ENCODE data around the gene CASKIN2. TPM values are rescaled to one million over a fixed set of nuclear protein-coding genes. Genes with fewer than 3 reads are reported as not detected.

The CASKIN2 gene
- total and polyA plus RNA-seq, 10 of the 15 experiments (the other 5 are each of a cell fraction or from before 2014, with no cell fraction given) = 0.02 to 2.7 (median 0.44) TPM; not detected in 1

DNA sequence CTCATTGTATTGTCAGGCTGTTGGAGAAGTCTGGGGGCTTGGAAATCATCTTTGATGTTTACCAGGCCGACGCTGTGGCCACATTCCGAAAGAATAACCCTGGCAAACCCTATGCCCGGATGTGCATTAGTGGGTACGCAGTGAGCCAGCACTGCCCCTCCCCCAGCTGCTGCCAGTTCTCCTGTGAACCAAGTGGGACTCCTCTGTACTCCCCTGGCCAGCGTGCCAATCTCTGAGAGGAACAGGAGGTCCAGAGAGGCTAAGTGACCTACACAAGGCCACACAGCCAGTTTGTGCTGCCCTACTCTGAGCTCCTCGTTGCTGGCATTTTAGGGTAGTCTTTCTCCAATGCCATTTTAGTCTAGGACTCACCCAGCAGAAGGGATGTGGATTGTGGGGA, 8.3 kb upstream of the CASKIN2 start:
- Histone ChIP-seq H3K36me3 (ENCODE audit: control insufficient read depth in 2 of 2, insufficient read depth in 2 of 2, low read length in 1 of 2) (peaks cover 0 to 2% of the 10 kb centered on the region in 2 experiments; a peak in 3 of 4 replicates), H3K9me3 (replicated peaks; ENCODE audit: control insufficient read depth, insufficient read depth, low read length) (no peaks in the 10 kb centered on the region), H2AFZ (ENCODE audit: control insufficient read depth, low read depth, low read length) (no peak overlapping the region), H3K4me2 (ENCODE audit: control insufficient read depth, insufficient read depth) (no peak overlapping the region), H3K9ac (ENCODE audit: control insufficient read depth, insufficient read depth, low read length) (no peak overlapping the region), H3K27ac (ENCODE audit: control insufficient read depth, insufficient read depth) (no peak overlapping the region), H3K4me1 (ENCODE audit: control insufficient read depth, insufficient read depth, low read length) (peaks cover 11% of the 10 kb centered on the region), H4K20me1 (ENCODE audit: control insufficient read depth, insufficient read depth) (no peaks in the 10 kb centered on the region), H3K79me2 (ENCODE audit: control insufficient read depth, insufficient read depth, low read length) (no peaks in the 10 kb centered on the region), H3K4me3 (no peak overlapping the region), H3K27me3 (replicated peaks in 1 of 2; ENCODE audit: control insufficient read depth in 2 of 2, insufficient read depth in 2 of 2, low read length in 1 of 2) (peaks cover 0 to 6% of the 10 kb centered on the region in 2 experiments; a peak in 2 of 4 replicates)
- RAD21 ChIA-PET (ENCODE audit: unreplicated experiment) = no interaction called here
- TF ChIP-seq, protein P1, sequence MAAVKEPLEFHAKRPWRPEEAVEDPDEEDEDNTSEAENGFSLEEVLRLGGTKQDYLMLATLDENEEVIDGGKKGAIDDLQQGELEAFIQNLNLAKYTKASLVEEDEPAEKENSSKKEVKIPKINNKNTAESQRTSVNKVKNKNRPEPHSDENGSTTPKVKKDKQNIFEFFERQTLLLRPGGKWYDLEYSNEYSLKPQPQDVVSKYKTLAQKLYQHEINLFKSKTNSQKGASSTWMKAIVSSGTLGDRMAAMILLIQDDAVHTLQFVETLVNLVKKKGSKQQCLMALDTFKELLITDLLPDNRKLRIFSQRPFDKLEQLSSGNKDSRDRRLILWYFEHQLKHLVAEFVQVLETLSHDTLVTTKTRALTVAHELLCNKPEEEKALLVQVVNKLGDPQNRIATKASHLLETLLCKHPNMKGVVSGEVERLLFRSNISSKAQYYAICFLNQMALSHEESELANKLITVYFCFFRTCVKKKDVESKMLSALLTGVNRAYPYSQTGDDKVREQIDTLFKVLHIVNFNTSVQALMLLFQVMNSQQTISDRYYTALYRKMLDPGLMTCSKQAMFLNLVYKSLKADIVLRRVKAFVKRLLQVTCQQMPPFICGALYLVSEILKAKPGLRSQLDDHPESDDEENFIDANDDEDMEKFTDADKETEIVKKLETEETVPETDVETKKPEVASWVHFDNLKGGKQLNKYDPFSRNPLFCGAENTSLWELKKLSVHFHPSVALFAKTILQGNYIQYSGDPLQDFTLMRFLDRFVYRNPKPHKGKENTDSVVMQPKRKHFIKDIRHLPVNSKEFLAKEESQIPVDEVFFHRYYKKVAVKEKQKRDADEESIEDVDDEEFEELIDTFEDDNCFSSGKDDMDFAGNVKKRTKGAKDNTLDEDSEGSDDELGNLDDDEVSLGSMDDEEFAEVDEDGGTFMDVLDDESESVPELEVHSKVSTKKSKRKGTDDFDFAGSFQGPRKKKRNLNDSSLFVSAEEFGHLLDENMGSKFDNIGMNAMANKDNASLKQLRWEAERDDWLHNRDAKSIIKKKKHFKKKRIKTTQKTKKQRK (IDR thresholded peaks at IDR 0.05; ENCODE audit: low read depth, low read length) = no peak
- TF ChIP-seq POLR2A (IDR thresholded peaks at IDR 0.05; ENCODE audit: low read depth, low read length) (no peak), TBL1XR1 (IDR thresholded peaks at IDR 0.05; ENCODE audit: low read depth, low read length) (no peak), ZNF384 (IDR thresholded peaks at IDR 0.05; ENCODE audit: borderline replicate concordance, low read depth, low read length) (no peak), TAF1 (IDR thresholded peaks at IDR 0.05; ENCODE audit: borderline replicate concordance, low read depth, low read length) (no peak)
- TF ChIP-seq, protein P2, sequence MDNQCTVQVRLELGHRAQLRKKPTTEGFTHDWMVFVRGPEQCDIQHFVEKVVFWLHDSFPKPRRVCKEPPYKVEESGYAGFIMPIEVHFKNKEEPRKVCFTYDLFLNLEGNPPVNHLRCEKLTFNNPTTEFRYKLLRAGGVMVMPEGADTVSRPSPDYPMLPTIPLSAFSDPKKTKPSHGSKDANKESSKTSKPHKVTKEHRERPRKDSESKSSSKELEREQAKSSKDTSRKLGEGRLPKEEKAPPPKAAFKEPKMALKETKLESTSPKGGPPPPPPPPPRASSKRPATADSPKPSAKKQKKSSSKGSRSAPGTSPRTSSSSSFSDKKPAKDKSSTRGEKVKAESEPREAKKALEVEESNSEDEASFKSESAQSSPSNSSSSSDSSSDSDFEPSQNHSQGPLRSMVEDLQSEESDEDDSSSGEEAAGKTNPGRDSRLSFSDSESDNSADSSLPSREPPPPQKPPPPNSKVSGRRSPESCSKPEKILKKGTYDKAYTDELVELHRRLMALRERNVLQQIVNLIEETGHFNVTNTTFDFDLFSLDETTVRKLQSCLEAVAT (IDR thresholded peaks at IDR 0.05) = no peak
- TF ChIP-seq, protein P3, sequence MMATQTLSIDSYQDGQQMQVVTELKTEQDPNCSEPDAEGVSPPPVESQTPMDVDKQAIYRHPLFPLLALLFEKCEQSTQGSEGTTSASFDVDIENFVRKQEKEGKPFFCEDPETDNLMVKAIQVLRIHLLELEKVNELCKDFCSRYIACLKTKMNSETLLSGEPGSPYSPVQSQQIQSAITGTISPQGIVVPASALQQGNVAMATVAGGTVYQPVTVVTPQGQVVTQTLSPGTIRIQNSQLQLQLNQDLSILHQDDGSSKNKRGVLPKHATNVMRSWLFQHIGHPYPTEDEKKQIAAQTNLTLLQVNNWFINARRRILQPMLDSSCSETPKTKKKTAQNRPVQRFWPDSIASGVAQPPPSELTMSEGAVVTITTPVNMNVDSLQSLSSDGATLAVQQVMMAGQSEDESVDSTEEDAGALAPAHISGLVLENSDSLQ (IDR thresholded peaks at IDR 0.05) = no peak
- TF ChIP-seq, protein P4, sequence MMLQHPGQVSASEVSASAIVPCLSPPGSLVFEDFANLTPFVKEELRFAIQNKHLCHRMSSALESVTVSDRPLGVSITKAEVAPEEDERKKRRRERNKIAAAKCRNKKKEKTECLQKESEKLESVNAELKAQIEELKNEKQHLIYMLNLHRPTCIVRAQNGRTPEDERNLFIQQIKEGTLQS (IDR thresholded peaks at IDR 0.05; ENCODE audit: borderline replicate concordance, extremely low read depth, low read depth, low read length) = no peak
- no peak for FAIRE-seq
- DNase-seq (ENCODE audit: low read depth, low spot score) = no peak
- CTCF ChIA-PET = interaction anchor here (0.6 to 1.3 kb wide), 7 partner anchors 7 to 234 kb away, joined by 3 to 6 read pairs (median 3); partner anchors contain the start of genes SLC25A19 and TSEN54
- ATAC-seq = no peak
- intact Hi-C loops (cut with micrococcal nuclease; ENCODE audit: unreplicated experiment) = no loop called here
- SMC1A ChIA-PET (ENCODE audit: uncharacterized antibody, unreplicated experiment) = interaction anchor here (1.2 kb wide), 1 partner anchor 96 kb away, joined by 3 read pairs; no protein-coding TSS in a partner anchor
- 95% methylated on average over 7 of the region's 7 CpGs for WGBS (ENCODE audit: insufficient coverage, insufficient replicate concordance, low lambda C conversion rate, missing lambda C conversion rate)
- in situ Hi-C loops (cut with MboI) = no loop called here
- BruUV-seq (replicated peaks) = no TSS peak
- POLR2A ChIA-PET = no interaction called here

All from GM12878 (cell line).